ENCODE results near the gene ANP32A.

The ANP32A gene

GRCh38 chr15:68797599-68798345 is 22.9 kb downstream of the ANP32A start:
- DNase-seq (ENCODE audit: low read depth): no peak

GRCh38 chr15:68797191-68797590 is 23.5 kb downstream of the ANP32A start:
- no peak for DNase-seq (ENCODE audit: low read depth)

- DNase-seq (ENCODE audit: low read depth): no peak
Measured at GRCh38 chr15:68796576-68796975, 24.1 kb downstream of the ANP32A start.

DNA sequence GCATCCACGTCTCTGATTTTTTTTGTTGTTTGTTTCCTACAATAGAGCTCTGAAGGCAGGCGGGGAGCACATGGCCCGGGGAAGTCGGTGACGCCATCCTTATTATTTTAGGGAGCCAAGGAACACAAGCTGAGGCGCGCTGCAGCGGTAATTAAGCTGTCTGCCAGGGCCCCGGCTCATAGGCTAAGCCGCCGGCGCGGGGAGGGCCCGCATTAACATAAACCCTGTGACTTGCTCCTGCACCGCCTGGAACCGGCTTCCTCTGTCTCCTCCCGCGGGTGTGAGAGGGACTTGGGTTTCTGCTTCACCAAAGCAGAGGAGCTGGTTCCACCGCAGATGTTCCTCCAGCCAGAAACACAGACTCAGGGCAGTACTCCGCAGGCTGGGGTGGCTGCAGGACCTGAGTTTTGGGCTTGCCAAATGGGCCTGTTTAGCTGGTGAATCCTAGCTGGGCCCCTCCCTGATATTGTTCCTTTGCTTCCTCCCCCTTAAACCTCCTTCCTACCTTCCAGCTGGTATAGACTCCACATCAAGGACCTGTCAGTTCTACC is 25.3 kb downstream of the ANP32A start:
- peak; percentile 75 for DNase-seq (ENCODE audit: low read depth)

GRCh38 chr15:68794863-68795262 is 25.8 kb downstream of the ANP32A start:
- DNase-seq (ENCODE audit: low read depth): no peak

DNA sequence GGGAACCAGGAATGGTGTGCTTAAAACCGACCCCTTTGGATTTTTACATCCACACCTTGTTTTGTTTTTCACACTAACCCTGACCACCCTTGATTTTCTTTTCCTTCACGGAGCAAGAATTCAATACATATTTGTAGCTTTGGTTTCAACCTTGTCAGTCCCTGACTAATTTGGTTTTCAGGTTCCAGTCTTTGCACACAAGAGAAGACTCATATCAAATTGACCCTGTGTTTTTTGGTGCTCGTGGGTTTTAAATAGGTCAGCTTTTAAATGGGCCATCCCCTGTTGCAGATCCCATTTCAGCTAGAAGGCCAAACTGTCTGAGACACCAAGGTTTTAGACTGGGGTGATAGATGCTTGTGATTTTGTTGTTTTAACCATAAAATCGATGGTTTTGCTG is 26.4 kb downstream of the ANP32A start:
- DNase-seq (ENCODE audit: low read depth): no peak

- DNase-seq (ENCODE audit: low read depth): no peak
Measured at GRCh38 chr15:68793776-68794175, 26.9 kb downstream of the ANP32A start.

DNA sequence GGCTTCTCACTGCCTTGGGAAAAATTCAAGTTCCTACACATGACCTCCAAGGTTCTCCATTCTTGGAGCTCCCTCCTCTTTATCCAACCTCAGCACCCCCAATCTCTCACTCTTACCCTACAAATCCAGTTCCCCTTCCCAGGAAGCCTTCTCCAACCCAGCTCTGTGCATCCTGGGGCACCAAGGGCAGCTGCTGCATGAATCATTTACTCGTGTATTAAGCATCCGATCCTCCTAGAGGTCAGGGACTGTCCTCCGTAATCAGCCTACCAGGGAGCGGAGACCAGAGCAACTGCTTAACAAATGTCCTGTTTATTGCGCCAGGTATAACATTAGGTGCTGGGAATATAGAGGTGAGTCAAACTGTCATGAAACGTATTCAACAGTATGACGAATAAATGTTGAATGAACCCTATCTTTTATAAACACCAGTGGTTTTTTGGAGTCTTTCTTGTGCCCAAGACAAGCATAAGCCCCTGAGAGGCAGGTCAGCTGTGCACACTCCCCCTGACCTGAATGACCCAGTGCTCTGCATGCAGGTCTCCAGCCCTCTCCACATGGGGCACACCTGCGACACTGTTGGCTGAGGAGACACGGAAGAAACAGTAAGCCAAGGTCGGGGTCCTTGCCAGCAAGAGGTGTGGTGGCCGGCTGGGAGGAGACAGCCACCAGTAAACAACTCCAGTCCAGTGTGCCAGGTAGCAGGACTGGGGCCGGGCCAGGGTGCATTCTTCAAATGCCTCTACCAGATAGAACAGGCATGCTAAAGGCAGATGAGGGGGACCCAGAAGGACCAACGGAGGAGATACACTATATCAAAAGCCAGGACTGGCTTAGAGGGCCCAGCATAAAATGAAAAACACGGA is 27.6 kb downstream of the ANP32A start:
- no peak for DNase-seq (ENCODE audit: low read depth)

- DNase-seq (ENCODE audit: low read depth): no peak
Measured at GRCh38 chr15:68791431-68792283, 29.0 kb downstream of the ANP32A start.

GRCh38 chr15:68790910-68791309 is 29.8 kb downstream of the ANP32A start:
- no peak for DNase-seq (ENCODE audit: low read depth)

- DNase-seq (ENCODE audit: low read depth): no peak
Measured at GRCh38 chr15:68790242-68790575, 30.5 kb downstream of the ANP32A start.

DNA sequence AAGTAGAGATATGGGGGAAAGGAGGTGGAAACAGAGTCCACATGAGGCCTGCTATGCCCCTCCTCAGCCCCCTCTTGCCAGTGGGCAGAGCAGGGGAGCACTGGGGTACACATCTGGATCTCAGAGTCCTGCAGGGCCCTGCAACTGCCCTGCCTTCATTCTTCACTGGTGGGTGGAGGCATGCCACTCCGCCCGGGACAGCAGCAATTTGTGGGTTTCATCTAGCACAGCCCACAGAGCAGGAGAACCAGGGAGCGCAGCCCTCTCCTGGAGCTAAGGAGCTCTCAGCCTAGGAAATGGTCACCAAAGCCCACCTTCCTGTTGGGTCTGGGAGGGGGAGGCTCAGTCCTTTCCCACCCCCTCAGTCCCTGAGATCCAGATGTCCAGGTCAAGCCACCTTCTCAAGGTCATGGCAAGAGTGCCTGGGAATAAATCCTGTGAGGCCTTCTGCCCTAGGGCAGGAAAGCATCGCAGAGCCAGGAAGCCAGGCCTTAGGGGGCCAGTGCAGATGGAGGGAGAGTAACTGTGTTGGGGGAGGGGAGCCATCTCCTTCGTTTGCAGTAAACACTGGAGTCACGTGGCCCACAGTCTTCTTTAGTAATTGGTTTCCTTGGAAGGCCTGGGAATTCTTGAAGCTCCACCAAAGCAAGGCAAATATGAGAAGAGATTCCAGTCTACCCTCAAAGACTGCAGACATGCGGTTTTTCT is 31.0 kb downstream of the ANP32A start:
- no peak for DNase-seq (ENCODE audit: low read depth)

- no peak for DNase-seq (ENCODE audit: low read depth)
Measured at GRCh38 chr15:68789091-68789490, 31.6 kb downstream of the ANP32A start.

DNA sequence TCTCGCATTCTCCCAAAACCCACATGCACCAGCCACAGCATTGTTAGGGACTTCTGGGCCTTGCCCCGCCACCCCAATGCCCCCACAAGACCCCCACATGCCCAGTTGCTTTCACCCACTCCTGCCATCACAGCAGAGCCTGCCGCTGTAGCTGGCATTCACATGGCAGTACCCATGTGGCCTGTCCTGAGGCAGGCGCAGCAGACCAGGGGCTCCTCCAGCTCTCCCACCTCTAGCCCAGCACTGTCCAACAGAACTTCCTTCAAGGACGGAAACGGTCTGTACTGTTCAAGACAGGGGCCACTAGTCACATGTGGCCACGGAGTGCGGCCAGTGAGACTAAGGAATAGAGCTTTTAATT is 32.5 kb downstream of the ANP32A start:
- no peak for DNase-seq (ENCODE audit: low read depth)

DNA sequence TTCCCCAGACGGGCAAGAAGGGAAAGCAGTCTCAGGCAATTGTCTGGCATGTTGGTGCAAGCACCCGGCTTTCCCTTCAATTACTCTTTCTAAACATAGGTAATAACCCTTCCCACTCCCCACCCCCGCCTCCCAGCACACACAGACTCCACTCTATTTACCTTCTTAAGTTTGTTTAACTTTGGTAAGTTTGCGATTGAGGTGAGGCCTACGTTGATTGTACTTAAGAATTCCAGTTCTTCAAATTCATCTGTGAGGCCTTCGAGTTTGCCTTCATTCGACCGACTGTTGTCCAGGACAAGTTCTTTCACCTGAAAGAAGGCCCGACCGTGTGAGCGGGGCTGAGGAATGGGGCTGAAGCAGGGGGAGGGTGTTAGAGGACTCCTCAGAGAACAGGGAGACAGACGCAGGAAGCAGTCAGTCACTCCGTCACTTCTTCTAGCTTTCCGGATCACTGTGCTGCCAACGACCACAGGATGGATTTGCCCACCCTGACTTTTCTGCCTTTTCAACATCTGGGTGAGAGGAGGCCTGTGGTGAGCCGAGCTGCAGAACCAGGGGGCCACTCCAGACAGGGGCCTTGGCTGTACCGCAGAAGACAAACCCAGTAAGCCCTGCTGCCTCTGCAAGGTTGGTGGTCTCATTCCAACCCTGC is 33.0 kb downstream of the ANP32A start:
- DNase-seq (ENCODE audit: low read depth): no peak

- DNase-seq (ENCODE audit: low read depth): no peak
Measured at GRCh38 chr15:68786753-68787152, 33.9 kb downstream of the ANP32A start.

DNA sequence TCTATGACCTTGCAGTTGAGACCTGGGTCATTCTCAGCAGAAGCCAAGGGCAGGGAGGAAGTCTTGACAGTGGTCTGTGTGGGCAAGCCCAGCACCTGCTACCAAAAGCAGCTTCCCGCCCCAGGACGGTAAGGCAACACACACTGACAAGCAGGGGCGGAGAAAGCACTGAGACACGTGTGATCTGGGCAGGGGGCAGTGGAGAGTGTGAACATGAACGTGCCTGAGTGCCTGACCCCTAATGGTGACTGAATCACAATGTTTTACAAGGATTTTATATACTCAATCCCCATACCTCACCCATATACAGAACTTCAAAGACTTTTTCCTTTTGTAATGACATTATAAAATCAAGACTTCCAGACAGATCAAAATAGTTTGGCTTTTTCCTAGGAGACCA is 35.2 kb downstream of the ANP32A start:
- DNase-seq (ENCODE audit: low read depth): no peak

GRCh38 chr15:68784206-68784605 is 36.5 kb downstream of the ANP32A start:
- DNase-seq (ENCODE audit: low read depth): no peak

DNA sequence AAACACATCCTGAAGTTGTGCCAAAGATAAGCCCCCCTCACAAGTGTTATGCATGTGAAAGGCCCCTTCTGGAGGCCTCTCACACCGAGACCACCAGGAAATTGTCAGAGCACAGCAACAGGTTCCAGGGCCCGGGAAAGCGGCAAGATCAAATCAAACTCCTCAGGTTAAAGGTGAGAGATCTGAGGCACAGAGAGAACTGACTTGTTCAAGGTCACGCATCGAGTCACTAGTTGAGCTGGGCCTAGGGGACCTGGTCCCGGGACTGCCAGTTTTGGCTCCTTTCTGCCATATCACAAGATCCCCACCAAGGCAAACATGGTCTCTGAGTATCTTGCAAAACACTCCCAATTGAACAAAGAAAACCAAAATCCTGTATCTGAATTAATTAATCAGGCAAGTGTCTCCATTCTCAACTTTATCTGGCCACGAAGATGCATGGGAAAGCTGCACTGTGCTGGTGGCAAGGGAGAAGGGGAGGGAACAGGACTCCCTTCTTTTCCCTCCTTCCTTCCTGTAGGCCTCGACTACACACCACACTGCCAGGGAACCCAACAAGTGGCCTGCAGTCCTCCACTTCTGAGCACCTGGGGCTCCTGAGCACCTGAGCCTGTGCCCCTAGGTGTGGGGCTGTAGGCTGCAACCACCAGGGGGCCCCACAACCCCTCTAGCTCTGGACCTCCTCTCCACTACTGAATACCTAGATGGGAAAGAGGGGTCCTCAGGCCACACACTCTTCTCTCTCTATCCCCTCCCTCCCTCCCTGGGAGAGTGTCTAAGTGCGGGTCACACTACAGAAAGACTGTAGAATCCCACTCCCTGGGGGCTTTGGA is 37.3 kb downstream of the ANP32A start:
- DNase-seq (ENCODE audit: low read depth): no peak

DNA sequence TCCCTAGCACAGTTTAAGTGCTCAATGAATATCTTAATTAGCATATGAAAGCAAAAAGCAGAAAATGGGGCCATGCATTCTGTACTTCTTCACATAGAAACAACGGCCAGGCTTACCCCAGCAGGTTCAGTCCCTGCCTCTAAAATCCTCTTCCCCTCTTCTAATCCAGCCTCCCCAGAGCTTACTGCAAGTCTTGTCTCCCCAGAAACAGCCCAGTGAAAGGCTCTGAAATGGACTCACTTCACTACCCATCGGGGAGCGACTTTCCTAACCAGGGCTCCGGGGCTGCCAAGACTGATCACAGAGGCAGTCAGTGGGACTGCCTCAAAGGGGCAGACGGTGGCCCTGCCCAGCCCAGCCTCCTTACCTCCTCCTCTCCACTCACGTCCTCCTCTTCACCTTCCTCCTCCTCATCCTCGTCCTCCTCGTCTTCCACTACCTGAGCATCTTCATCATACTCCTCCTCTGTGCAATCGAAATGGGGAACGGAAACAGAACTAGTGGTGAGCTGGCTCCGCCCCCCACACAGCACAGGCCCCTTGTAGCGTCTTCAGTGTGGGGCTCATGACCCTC is 38.0 kb downstream of the ANP32A start:
- no peak for DNase-seq (ENCODE audit: low read depth)

Data from GM04504 (cell line).